A673 (cell line): ENCODE data around the gene PACRG. TPM values are rescaled to one million over a fixed set of nuclear protein-coding genes. Genes with fewer than 3 reads are reported as not detected.

Source experiments
- BruUV-seq: library from RNA; stranded (reverse); fragments of 400-500 nt; replicated peaks from 2 replicates; lab custom pipeline; 2021; lab: Mats Ljungman, UMichigan
- CTCF ChIA-PET: fragments of 300-600 bp; sonication (Branson Sonifier 250); formaldehyde crosslinking; loops from one replicate; lab custom pipeline; 2022; ENCODE audit warnings: antibody characterized with exemption; lab: Charles Lee
- POLR2A ChIA-PET: fragments of 300-600 bp; sonication (Branson Sonifier 250); formaldehyde crosslinking; loops from one replicate; lab custom pipeline; 2022; ENCODE audit warnings: antibody characterized with exemption; ENCODE audit not compliant: low non-redundant PET; lab: Charles Lee
- DNase-seq: peaks from one replicate; pipeline ENCODE4 v3.0.0-alpha.2; 2015; ENCODE audit warnings: low spot score
- H3K27ac ChIP-seq: fragments of 200-600 bp; sonication (generic); 2 replicates; pipeline ENCODE4 v1.5.1; 2016; ENCODE audit warnings: mixed run types, low read depth, mild to moderate bottlenecking, mixed read lengths, antibody characterized with exemption, low read length; ENCODE audit not compliant: poor library complexity, severe bottlenecking
- H3K27me3 ChIP-seq: fragments of 200-600 bp; sonication (generic); replicated peaks from 2 replicates; pipeline ENCODE4 v1.6.1; 2017; ENCODE audit warnings: mixed run types, low read depth, mild to moderate bottlenecking, mixed read lengths, antibody characterized with exemption, low read length; ENCODE audit not compliant: insufficient read depth, poor library complexity
- H3K36me3 ChIP-seq: fragments of 200-600 bp; sonication (generic); 2 replicates; pipeline ENCODE4 v1.6.1; 2016; ENCODE audit warnings: mixed run types, mild to moderate bottlenecking, mixed read lengths, antibody characterized with exemption, low read length; ENCODE audit not compliant: insufficient read depth, poor library complexity, severe bottlenecking
- H3K4me1 ChIP-seq: fragments of 200-600 bp; sonication (generic); 2 replicates; pipeline ENCODE4 v1.6.1; 2017; ENCODE audit warnings: mixed run types, mild to moderate bottlenecking, mixed read lengths, antibody characterized with exemption, low read length; ENCODE audit not compliant: insufficient read depth, poor library complexity, severe bottlenecking
- H3K4me3 ChIP-seq: fragments of 200-600 bp; sonication (generic); 2 replicates; pipeline ENCODE4 v1.5.1; 2016; ENCODE audit warnings: low read depth, mixed run types, mild to moderate bottlenecking, mixed read lengths, low read length; ENCODE audit not compliant: poor library complexity, severe bottlenecking
- H3K9me3 ChIP-seq: fragments of 200-600 bp; sonication (generic); 2 replicates; pipeline ENCODE4 v1.6.1; 2016; ENCODE audit warnings: mixed run types, low read depth, mild to moderate bottlenecking, mixed read lengths, antibody characterized with exemption, low read length; ENCODE audit not compliant: poor library complexity, severe bottlenecking
- EZH2 ChIP-seq: fragments of 200-600 bp; sonication (generic); IDR thresholded peaks from 2 replicates; pipeline ENCODE4 v1.6.1; 2017; ENCODE audit warnings: borderline replicate concordance, low read depth, mild to moderate bottlenecking, mixed read lengths, antibody characterized with exemption, low read length; ENCODE audit not compliant: poor library complexity, severe bottlenecking
- intact Hi-C: fragments of 100-400 bp; cut with micrococcal nuclease; formaldehyde crosslinking; loops from one replicate; pipeline ENCODE4 v1.10.0; 2022; ENCODE audit not compliant: unreplicated experiment
- total RNA-seq: library from RNA; stranded (reverse); gene quantifications from 2 replicates; pipeline ENCODE4 v1.2.3, GENCODE V29; 2021
- TF ChIP-seq, protein P1 (sequence below): fragments of 300-800, 200-600 bp; sonication (generic); conservative IDR thresholded peaks from 2 replicates; pipeline ENCODE4 v1.5.1; 2017; ENCODE audit warnings: low read depth, mild to moderate bottlenecking, antibody characterized with exemption, low read length, moderate library complexity, mixed read lengths

PACRG gene
- total RNA-seq, 1 experiment from 2014 or later, result not detected

- DNase-seq, result no peak
- H3K36me3 ChIP-seq, result no peaks in the 10 kb centered on the region
- TF ChIP-seq EZH2, result no peak
- TF ChIP-seq, protein P1, sequence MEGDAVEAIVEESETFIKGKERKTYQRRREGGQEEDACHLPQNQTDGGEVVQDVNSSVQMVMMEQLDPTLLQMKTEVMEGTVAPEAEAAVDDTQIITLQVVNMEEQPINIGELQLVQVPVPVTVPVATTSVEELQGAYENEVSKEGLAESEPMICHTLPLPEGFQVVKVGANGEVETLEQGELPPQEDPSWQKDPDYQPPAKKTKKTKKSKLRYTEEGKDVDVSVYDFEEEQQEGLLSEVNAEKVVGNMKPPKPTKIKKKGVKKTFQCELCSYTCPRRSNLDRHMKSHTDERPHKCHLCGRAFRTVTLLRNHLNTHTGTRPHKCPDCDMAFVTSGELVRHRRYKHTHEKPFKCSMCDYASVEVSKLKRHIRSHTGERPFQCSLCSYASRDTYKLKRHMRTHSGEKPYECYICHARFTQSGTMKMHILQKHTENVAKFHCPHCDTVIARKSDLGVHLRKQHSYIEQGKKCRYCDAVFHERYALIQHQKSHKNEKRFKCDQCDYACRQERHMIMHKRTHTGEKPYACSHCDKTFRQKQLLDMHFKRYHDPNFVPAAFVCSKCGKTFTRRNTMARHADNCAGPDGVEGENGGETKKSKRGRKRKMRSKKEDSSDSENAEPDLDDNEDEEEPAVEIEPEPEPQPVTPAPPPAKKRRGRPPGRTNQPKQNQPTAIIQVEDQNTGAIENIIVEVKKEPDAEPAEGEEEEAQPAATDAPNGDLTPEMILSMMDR, result no peak
- no peak overlapping the region for H3K27ac ChIP-seq
- ChIA-PET CTCF (no interaction called here), POLR2A (no interaction called here)
- H3K27me3 ChIP-seq, result no peaks in the 10 kb centered on the region
- H3K4me1 ChIP-seq, result no peaks in the 10 kb centered on the region
- no peaks in the 10 kb centered on the region for H3K9me3 ChIP-seq
- no peak overlapping the region for H3K4me3 ChIP-seq
- intact Hi-C loops, result no loop called here
- BruUV-seq, result no TSS peak
These were observed 42.4 kb downstream of the PACRG start for GRCh38 chr6:162770136-162770535.

- TF ChIP-seq EZH2, result no peak
- TF ChIP-seq, protein P1, result no peak
- CTCF ChIA-PET, result no interaction called here
- Histone ChIP-seq H3K27ac (no peak overlapping the region), H3K36me3 (no peaks in the 10 kb centered on the region), H3K4me1 (no peaks in the 10 kb centered on the region), H3K27me3 (no peaks in the 10 kb centered on the region), H3K9me3 (no peaks in the 10 kb centered on the region), H3K4me3 (no peak overlapping the region)
- POLR2A ChIA-PET, result no interaction called here
- BruUV-seq, result no TSS peak
- intact Hi-C loops, result no loop called here
- no peak for DNase-seq
These were observed 43.2 kb downstream of the PACRG start for GRCh38 chr6:162770955-162771354.

GRCh38 chr6:162772466-162772865 lies 44.7 kb downstream of the PACRG start:
- DNase-seq, result no peak
- no peaks in the 10 kb centered on the region for H3K9me3 ChIP-seq
- intact Hi-C loops, result no loop called here
- BruUV-seq, result no TSS peak
- no peaks in the 10 kb centered on the region for H3K36me3 ChIP-seq
- POLR2A ChIA-PET, result no interaction called here
- TF ChIP-seq, protein P1, result no peak
- TF ChIP-seq EZH2, result no peak
- H3K4me1 ChIP-seq, result no peaks in the 10 kb centered on the region
- no peak overlapping the region for H3K4me3 ChIP-seq
- H3K27ac ChIP-seq, result no peak overlapping the region
- H3K27me3 ChIP-seq, result no peaks in the 10 kb centered on the region
- CTCF ChIA-PET, result no interaction called here
